Naive thymus-derived CD8-positive, alpha-beta T cell (primary cell): Measurements from ENCODE around the gene TYMP. TPM values are rescaled to one million over a fixed set of nuclear protein-coding genes. Genes with fewer than 3 reads are reported as not detected.
"Not testable (repeated sequence)": the region's sequence is repeated elsewhere in the genome, so short reads cannot be mapped to it uniquely, and the experiment has no call there.

ENCODE experiments used
- ATAC-seq, 2 donors: fragments of 150-1000 bp; cut with Tn5 transposase in 1 of 2; sonication (Bioruptor Pico), chemical (Tn5 transposase) in 1 of 2; 1 replicate in 1 of 2; 2 replicates in 1 of 2; pipeline ENCODE4 v1.10.0; 2021; ENCODE audit warnings: mild to moderate bottlenecking in 2 of 2, moderate library complexity in 2 of 2
- POLR2A ChIA-PET: fragments of 350-600 bp; sonication (Branson Sonifier 250); formaldehyde crosslinking; loops from one replicate; lab custom pipeline; 2021; ENCODE audit warnings: antibody characterized with exemption; lab: Charles Lee
- DNase-seq, 10 donors: peaks; one replicate each; pipeline versions ENCODE4 v3.0.0 to v3.0.0-alpha.2; 2020 to 2022
- H3K27ac Mint-ChIP-seq, 10 donors: one replicate each; pipeline ENCODE4 v1.8.0; 2020 to 2022; ENCODE audit warnings: mild to moderate bottlenecking in 10 of 10, mixed read lengths in 10 of 10, moderate library complexity in 4 of 10, inconsistent platforms in 1 of 10
- H3K27me3 Mint-ChIP-seq, 5 donors: one replicate each; pipeline ENCODE4 v1.8.0; 2021 to 2022; ENCODE audit warnings: mixed read lengths in 5 of 5
- H3K36me3 Mint-ChIP-seq, 3 donors: one replicate each; pipeline ENCODE4 v1.8.0; 2020 to 2022; ENCODE audit warnings: mixed read lengths in 3 of 3, mild to moderate bottlenecking in 2 of 3, inconsistent platforms in 1 of 3
- H3K4me1 Mint-ChIP-seq, 4 donors: one replicate each; pipeline ENCODE4 v1.8.0; 2021 to 2022; ENCODE audit warnings: mixed read lengths in 4 of 4
- H3K4me3 Mint-ChIP-seq, 10 donors: one replicate each; pipeline ENCODE4 v1.8.0; 2020 to 2022; ENCODE audit warnings: mild to moderate bottlenecking in 10 of 10, mixed read lengths in 10 of 10, moderate library complexity in 6 of 10, inconsistent platforms in 1 of 10
- H3K9me3 Mint-ChIP-seq, 9 donors: one replicate each; pipeline ENCODE4 v1.8.0; 2020 to 2022; ENCODE audit warnings: mixed read lengths in 9 of 9, mild to moderate bottlenecking in 3 of 9, inconsistent platforms in 1 of 9, moderate library complexity in 1 of 9
- polyA plus RNA-seq, 3 donors: library from polyadenylated mRNA; unstranded; fragments of 300-500 nt; fragmentation: Illumina TruSeq; gene quantifications; one replicate each; pipeline ENCODE4 v1.2.3, GENCODE V29; 2021
- total RNA-seq, 8 experiments: library from RNA in 2 of 8; stranded (reverse) in 2 of 8; gene quantifications; one replicate each; pipeline ENCODE4 v1.2.3 and lab custom pipeline; 2021 to 2026

The TYMP gene
- total and polyA plus RNA-seq, 5 experiments from 2014 or later = 1.9 to 5.5 (median 3.1) TPM

DNA sequence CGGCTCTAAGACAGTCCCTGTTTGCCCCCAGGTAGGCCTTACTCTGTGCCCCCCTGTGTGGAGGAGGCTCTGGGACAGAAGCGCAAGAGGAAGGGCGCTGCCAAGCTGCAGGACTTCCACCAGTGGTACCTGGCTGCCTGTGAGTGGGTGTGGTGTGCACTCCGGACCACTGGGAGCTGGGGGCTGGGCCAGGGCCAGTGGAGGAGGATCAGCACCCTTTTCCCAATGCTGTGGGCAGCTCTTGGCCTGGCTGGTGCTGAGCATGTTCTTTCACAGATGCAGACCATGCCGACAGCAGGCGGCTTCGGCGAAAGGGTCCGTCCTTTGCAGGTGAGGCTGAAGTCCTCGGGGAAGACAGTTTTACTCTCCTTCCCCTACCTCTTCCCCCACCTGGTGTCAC, 8.1 kb downstream of the TYMP start:
- no peaks in the 10 kb centered on the region for H3K27me3 Mint-ChIP-seq
- no peak for DNase-seq
- POLR2A ChIA-PET = interaction anchor here (1.4 to 5.6 kb wide), 2 partner anchors 13 to 41 kb away, joined by 3 to 128 read pairs; partner anchors contain the start of genes LMF2, NCAPH2 and SYCE3
- peaks cover 7 to 17% (median 11%) of the 10 kb centered on the region in 4 donors for H3K4me1 Mint-ChIP-seq
- H3K4me3 Mint-ChIP-seq = no peak overlapping the region
- H3K36me3 Mint-ChIP-seq = peaks cover 0 to 28% (median 1%) of the 10 kb centered on the region in 3 donors
- no peak for ATAC-seq
- H3K27ac Mint-ChIP-seq = no peak overlapping the region
- H3K9me3 Mint-ChIP-seq = no peaks in the 10 kb centered on the region

DNA sequence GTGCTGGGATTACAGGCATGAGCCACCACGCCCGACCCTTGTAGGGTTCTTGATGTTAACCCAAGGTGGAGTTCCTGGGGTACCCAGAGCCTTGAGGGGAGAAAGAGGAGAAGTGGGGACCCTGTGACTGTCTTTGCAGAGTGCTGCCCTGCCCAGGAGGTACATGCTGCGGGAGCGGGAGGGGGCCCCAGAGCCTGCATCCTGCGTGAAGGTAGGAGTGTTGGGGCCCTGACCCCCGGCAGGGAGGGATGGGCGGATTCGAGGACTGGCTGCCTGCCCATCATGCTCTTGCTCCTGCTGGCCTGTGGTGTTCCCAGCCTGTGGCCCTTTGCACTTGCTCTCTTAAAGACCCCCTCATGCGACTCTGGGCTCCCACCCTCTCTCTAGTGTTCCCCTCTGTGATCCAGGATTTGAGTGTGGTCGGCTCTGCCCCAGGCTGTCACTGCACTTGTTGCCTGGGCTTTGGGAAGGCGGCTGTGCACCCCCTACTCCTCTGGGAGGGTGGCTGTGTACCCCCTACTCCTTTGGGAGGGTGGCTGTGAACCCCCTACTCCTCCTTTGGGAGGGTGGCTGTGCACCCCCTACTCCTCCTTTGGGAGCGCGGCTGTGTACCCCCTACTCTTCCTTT, 8.9 kb downstream of the TYMP start:
- Mint-ChIP-seq H3K9me3 (no peaks in the 10 kb centered on the region), H3K4me3 (peak overlapping the region in 1 of 10 donors; percentile 32), H3K27me3 (no peaks in the 10 kb centered on the region), H3K4me1 (peaks cover 8 to 19% (median 10%) of the 10 kb centered on the region in 4 donors), H3K27ac (peak overlapping the region in 1 of 10 donors; percentile 50), H3K36me3 (peaks cover 0 to 36% (median 1%) of the 10 kb centered on the region in 3 donors)
- POLR2A ChIA-PET = interaction anchor here (5.6 kb wide), 1 partner anchor 13 kb away, joined by 128 read pairs; the partner anchor contains the start of genes LMF2 and NCAPH2
- ATAC-seq = no peak
- no peak for DNase-seq

DNA sequence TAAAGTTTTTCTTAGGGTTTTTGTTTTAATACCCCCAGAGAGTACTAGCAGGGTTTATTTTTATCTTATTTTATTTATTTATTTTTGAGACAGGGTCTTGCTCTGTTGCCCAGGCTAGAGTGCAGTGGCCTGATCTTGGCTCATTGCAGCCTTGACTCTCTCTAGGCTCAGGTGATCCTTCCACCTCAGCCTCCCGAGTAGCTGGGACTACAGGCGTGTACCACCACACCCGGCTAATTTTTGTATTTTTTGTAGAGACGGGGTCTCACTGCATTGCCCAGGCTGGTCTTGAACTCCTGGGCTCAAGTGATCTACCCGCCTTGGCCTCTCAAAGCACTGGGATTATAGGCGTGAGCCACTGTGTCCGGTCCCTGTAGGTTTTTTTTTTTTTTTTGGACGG, 9.6 kb downstream of the TYMP start:
- POLR2A ChIA-PET = not testable (repeated sequence)

DNA sequence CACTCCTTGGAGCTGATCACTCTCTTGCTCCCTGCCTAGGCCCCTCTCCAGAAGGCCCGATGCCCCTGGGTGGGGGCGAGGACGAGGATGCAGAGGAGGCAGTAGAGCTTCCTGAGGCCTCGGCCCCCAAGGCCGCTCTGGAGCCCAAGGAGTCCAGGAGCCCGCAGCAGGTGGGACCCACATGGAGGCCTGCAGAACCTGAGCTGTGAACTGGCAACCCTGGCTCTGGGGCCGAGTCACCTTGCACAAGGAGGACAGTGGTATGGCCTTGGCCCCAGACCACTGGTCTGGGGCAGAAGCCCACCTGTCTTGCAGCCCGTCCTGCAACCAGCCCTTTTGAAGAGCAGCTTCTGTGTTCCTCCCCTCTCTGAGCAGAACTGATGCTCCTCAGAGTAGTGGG, 10.7 kb downstream of the TYMP start:
- H3K9me3 Mint-ChIP-seq = no peaks in the 10 kb centered on the region
- no peaks in the 10 kb centered on the region for H3K27me3 Mint-ChIP-seq
- H3K36me3 Mint-ChIP-seq = peaks cover 0 to 42% (median 3%) of the 10 kb centered on the region in 3 donors
- no peak for DNase-seq
- no peak for ATAC-seq
- H3K27ac Mint-ChIP-seq = no peak overlapping the region
- H3K4me3 Mint-ChIP-seq = no peak overlapping the region
- POLR2A ChIA-PET = interaction anchor here (1.0 to 1.1 kb wide), 2 partner anchors 10 to 12 kb away, joined by 5 to 8 read pairs; partner anchors contain the start of genes LMF2 and NCAPH2
- peaks cover 8 to 24% (median 13%) of the 10 kb centered on the region in 4 donors for H3K4me1 Mint-ChIP-seq

More for the DNA sequence above, 9.6 kb downstream of the TYMP start:
- not testable (repeated sequence) for H3K9me3 Mint-ChIP-seq, ATAC-seq, DNase-seq, H3K4me3 Mint-ChIP-seq, H3K27me3 Mint-ChIP-seq
- Mint-ChIP-seq H3K27ac (peak overlapping the region in 1 of 10 donors; percentile 34), H3K36me3 (peaks cover 0 to 39% (median 3%) of the 10 kb centered on the region in 3 donors), H3K4me1 (peaks cover 9 to 23% (median 14%) of the 10 kb centered on the region in 4 donors)

DNA sequence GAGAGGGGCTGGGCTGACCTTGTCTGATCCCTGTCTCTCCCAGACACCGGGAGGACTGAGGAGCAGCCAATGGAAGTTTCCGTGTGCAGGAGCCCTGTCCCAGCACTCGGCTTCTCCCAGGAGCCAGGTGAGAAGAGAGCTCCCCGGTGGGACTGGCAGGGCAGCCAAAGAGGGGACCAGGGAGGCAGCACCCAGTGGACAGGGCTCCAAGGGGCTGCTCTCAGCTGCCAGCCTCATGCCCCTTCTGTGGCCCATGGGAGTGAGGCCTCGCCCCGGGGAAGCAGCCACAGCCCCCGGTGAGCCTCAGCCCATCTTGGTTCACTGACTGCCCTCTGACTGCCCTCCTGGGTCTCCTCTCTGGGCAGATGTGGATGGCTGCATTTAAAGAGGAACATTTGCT, 11.2 kb downstream of the TYMP start:
- POLR2A ChIA-PET = interaction anchor here (1.1 to 1.2 kb wide), 2 partner anchors 12 to 20 kb away, joined by 3 to 8 read pairs; partner anchors contain the start of genes LMF2 and NCAPH2
- DNase-seq = no peak
- no peak for ATAC-seq
- no peak overlapping the region for H3K4me3 Mint-ChIP-seq
- H3K27ac Mint-ChIP-seq = no peak overlapping the region
- H3K36me3 Mint-ChIP-seq = peaks cover 0 to 42% (median 3%) of the 10 kb centered on the region in 3 donors
- no peaks in the 10 kb centered on the region for H3K27me3 Mint-ChIP-seq
- no peaks in the 10 kb centered on the region for H3K9me3 Mint-ChIP-seq
- peaks cover 8 to 24% (median 15%) of the 10 kb centered on the region in 4 donors for H3K4me1 Mint-ChIP-seq

DNA sequence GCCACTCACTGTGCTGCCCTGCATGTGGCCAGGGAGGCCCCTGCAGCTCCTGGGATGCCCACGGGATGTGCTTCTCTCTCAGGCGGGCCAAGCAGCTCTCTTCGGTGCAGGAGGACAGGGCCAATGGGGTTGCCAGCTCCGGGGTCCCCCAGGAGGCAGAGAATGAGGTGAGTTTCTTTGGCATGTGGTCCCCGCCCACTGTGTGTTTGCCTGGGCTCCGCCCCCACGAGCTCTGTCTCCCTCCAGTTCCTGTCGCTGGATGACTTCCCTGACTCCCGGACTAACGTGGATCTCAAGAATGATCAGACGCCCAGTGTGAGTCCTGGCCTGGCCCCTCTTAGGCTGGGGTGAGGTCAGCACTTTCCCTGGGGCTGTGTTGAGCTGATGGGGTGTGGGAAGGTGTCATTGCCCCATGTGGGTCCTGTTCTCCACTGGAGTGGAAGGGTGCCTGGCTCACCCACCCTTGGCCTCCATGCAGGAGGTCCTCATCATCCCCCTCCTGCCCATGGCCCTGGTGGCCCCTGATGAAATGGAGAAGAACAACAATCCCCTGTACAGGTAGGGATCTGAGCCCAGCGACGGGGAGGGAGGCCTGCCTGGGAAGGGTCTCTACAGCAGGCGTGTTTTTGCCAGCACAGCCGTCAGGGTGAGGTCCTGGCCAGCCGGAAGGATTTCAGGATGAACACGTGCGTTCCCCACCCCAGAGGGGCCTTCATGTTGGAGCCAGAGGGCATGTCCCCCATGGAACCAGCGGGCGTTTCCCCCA, 12.1 kb downstream of the TYMP start:
- no peaks in the 10 kb centered on the region for H3K9me3 Mint-ChIP-seq
- peaks cover 0 to 41% (median 3%) of the 10 kb centered on the region in 3 donors for H3K36me3 Mint-ChIP-seq
- POLR2A ChIA-PET = interaction anchor here (1.2 kb wide), 2 partner anchors 8 to 20 kb away, joined by 3 read pairs; partner anchors contain the start of gene SCO2

DNA sequence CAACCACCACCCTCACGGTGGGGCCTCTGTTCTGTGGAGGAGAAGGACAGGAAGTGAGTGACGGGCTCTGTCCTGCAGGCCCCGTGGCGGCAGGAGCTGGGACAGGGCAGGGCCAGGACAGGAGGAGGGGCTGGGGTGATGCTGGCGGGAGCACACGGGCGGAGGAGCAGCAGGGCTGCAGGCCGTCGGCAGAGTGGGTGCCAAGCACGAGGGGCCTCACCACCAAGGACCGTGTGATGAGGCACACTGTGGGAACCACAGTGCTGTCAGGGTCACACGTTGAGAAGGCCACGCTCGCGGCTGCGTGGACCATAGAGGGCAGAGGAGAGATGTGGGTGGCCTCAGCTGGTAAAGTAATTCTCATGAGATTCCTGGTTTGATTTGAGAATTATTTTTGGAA, 12.9 kb downstream of the TYMP start:
- Mint-ChIP-seq H3K36me3 (peaks cover 0 to 45% (median 3%) of the 10 kb centered on the region in 3 donors), H3K4me1 (peaks cover 9 to 24% (median 15%) of the 10 kb centered on the region in 4 donors), H3K27ac (no peak overlapping the region), H3K4me3 (no peak overlapping the region), H3K27me3 (no peaks in the 10 kb centered on the region), H3K9me3 (no peaks in the 10 kb centered on the region)
- POLR2A ChIA-PET = interaction anchor here (0.6 to 1.2 kb wide), 2 partner anchors 9 to 65 kb away, joined by 3 to 7 read pairs; partner anchors contain the start of gene SCO2
- DNase-seq (no peak), ATAC-seq (no peak)

More for the DNA sequence above, 12.1 kb downstream of the TYMP start:
- H3K4me1 Mint-ChIP-seq = peaks cover 7 to 20% (median 15%) of the 10 kb centered on the region in 4 donors
- DNase-seq = no peak
- H3K27me3 Mint-ChIP-seq = no peaks in the 10 kb centered on the region
- ATAC-seq = no peak
- H3K27ac Mint-ChIP-seq = no peak overlapping the region
- H3K4me3 Mint-ChIP-seq = no peak overlapping the region

DNA sequence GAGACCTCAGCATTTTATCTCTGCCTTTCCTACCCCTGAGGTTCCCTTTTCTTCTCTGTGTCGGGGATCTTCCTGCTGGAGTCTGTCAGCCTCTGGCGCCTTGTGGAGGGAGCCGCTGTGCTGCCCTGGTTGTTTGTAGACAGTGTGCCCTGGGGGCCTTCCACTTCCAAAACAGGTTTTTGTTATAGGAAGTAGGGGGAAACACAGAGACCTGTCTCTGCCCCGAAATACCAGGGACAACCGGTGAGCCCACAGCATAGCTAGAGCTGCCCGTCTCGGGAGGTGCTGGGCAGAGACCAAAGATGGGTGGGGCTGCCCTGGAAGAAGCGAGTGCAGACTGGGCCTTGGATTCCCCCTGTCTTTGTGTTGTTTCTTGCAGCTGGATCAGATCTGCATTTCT, 13.7 kb downstream of the TYMP start:
- DNase-seq = no peak
- no peak overlapping the region for H3K4me3 Mint-ChIP-seq
- H3K4me1 Mint-ChIP-seq = peaks cover 9 to 24% (median 15%) of the 10 kb centered on the region in 4 donors
- no peaks in the 10 kb centered on the region for H3K9me3 Mint-ChIP-seq
- no peak for ATAC-seq
- no peaks in the 10 kb centered on the region for H3K27me3 Mint-ChIP-seq
- no peak overlapping the region for H3K27ac Mint-ChIP-seq
- peaks cover 0 to 46% (median 3%) of the 10 kb centered on the region in 3 donors for H3K36me3 Mint-ChIP-seq
- POLR2A ChIA-PET = interaction anchor here (0.7 to 2.2 kb wide), 4 partner anchors 9 to 265 kb away, joined by 3 to 10 read pairs (median 4); partner anchors contain the start of genes HDAC10, SCO2 and TYMP

DNA sequence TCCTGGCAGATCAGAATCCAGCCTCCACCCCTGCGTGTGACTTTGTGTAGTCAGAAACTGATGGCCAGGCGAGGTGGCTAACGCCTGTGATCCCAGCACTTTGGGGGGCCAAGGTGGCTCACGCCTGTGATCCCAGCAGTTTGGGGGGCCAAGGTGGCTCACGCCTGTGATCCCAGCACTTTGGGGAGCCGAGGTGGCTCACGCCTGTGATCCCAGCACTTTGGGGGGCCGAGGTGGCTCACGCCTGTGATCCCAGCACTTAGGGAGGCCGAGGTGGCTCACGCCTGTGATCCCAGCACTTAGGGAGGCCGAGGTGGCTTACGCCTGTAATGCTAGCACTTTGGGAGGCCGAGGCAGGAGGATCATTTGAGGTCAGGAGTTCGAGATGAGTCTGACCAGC, 16.6 kb downstream of the TYMP start:
- no peak for ATAC-seq
- Mint-ChIP-seq H3K27me3 (no peaks in the 10 kb centered on the region), H3K27ac (no peak overlapping the region), H3K36me3 (peaks cover 0 to 29% (median 2%) of the 10 kb centered on the region in 3 donors), H3K4me1 (peaks cover 14 to 37% (median 25%) of the 10 kb centered on the region in 4 donors), H3K4me3 (no peak overlapping the region), H3K9me3 (no peaks in the 10 kb centered on the region)
- DNase-seq = no peak
- POLR2A ChIA-PET = interaction anchor here (0.5 to 0.7 kb wide), 2 partner anchors 12 to 115 kb away, joined by 3 to 5 read pairs; partner anchors contain the start of gene SCO2

DNA sequence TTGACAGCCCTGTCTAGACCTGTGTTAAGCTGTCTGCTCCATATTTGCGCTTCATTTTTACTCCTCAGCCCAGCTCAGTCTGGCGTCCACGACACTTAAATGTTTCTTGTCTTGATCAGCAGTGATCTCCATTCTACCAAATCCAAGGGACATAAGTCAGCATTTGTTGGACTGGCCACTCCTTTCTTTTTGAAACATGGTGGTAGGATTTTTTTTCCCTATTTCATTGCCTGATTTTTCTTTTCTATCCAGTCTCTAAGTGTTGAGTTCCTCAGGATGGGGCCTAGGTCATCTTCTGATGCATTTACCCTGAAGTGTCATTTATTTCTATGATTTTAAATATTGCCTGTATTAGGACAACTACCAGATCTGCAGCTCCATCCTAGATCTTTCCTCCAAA, 20.9 kb downstream of the TYMP start:
- Mint-ChIP-seq H3K36me3 (peaks cover 0 to 14% (median 0%) of the 10 kb centered on the region in 3 donors), H3K4me1 (peaks cover 5 to 25% (median 16%) of the 10 kb centered on the region in 4 donors), H3K27me3 (no peaks in the 10 kb centered on the region), H3K9me3 (no peaks in the 10 kb centered on the region), H3K4me3 (peak overlapping the region; percentile 87 to 96 (median 94)), H3K27ac (peak overlapping the region; percentile 85 to 100 (median 96))
- POLR2A ChIA-PET = interaction anchor here (1.3 to 7.9 kb wide), 14 partner anchors 10 to 308 kb away, joined by 3 to 128 read pairs (median 5); partner anchors contain the start of genes ARSA, CHKB, SCO2 and SELENOO
- DNase-seq (no peak), ATAC-seq (no peak)

DNA sequence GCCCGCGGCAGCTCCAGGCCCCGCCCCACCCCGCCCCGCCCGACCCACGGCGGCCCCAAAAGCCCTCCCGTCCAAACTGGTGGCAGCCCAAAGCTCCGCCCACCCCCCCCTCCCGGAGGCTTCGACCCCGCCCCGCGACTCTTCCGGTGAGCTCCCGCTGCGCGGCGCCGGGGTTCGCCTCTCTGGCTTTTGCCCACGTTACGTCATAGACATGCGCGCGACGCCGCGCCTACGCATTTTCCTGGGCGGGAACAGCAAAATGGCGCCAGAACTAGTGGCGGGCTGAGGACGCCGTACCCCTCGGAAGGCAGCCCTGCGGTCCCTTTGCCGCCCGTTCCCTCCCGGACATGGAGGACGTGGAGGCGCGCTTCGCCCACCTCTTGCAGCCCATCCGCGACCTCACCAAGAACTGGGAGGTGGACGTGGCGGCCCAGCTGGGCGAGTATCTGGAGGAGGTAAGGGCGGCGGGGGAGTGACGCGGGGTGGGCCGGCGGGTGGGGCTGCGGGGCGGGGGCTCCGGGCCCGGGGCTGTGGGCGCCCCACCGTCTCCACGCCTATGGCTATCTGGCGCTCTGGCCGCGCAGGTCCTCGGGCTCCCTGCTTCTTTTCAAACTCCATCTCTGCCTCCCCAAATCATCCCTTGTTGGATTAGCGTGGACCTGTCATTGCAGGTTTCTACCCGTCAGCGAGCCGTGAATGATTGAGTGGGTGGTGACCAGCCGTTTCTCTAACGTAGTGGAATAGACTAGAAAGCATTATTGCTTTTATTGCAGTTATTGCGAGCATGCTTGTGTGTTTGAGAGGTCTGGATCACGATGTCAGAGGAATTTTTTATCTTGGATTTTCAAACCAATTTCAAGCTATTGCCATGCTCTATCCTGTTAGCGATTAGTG, 21.6 kb downstream of the TYMP start, which contains the start of gene NCAPH2:
Gene NCAPH2 (plus strand): TSS at position 234 of the 894 bp plus-strand sequence. CDS start 114 bp downstream, at position 348.
- DNase-seq (peak in 8 of 10 donors; percentile 95 to 98 (median 97)), ATAC-seq (peak; percentile 73 to 77)
- H3K4me1 Mint-ChIP-seq = peaks cover 2 to 25% (median 16%) of the 10 kb centered on the region in 4 donors
- POLR2A ChIA-PET = interaction anchor here (0.6 to 7.9 kb wide), 33 partner anchors 10 to 307 kb away, joined by 3 to 128 read pairs (median 4); partner anchors contain the start of genes ARSA, CHKB, DENND6B and SCO2
- H3K27me3 Mint-ChIP-seq = no peaks in the 10 kb centered on the region
- H3K9me3 Mint-ChIP-seq = no peaks in the 10 kb centered on the region
- H3K27ac Mint-ChIP-seq = peak within 1 kb of the TSS; percentile 85 to 100 (median 96)
- H3K4me3 Mint-ChIP-seq = peak within 1 kb of the TSS; percentile 90 to 96 (median 94)
- H3K36me3 Mint-ChIP-seq = peaks cover 0 to 14% (median 0%) of the 10 kb centered on the region in 3 donors
